Stimulated activated CD4-positive, alpha-beta T cell treated with anti-CD3 and anti-CD28 coated beads, TNF-alpha, amount 100 ng/mL, for 48 hours (primary cell): Measurements from ENCODE around the gene PDE4D.

Source experiments
- DNase-seq, 3 donors: peaks; one replicate each; pipeline ENCODE4 v3.0.0-alpha.2; 2020; ENCODE audit warnings: low read depth in 3 of 3

Gene PDE4D

DNA sequence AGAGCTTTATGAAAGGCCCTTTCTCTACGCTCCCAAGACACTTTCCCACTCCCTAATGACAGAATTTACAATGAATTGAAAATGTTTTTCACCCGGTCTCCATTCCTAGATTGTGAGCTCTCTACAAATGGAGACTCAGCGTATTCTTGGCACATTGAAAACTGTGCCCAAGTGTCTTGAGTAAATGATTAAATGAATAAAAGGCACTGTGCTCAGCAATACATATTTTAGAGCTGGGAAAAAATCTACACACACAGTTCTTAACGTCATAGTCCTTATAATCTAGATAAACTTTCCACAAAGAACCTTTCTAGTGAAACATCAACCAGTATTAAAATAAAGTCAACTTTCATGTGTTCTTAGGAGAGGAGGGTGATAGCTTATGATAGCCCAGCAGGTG is 676.7 kb downstream of the PDE4D start:
- no peak for DNase-seq

DNA sequence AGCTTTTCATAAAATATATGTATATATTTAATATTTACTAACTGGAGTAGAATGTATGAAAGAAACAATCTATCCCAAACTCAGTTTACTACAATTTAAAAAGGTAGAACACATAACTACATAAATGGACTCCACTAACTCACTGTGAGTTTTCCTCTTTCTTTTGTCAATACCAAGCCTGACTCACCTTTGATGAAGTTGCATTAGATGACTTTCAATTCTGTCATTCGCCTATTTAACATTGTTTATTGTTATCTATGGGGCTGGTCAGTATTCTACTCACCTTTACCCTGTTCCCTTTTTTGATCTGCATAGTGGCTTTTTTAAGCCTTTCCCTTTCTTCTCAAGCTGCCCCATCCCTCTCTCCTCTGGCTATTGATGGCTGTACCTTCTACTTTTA is 680.9 kb downstream of the PDE4D start:
- no peak for DNase-seq

DNA sequence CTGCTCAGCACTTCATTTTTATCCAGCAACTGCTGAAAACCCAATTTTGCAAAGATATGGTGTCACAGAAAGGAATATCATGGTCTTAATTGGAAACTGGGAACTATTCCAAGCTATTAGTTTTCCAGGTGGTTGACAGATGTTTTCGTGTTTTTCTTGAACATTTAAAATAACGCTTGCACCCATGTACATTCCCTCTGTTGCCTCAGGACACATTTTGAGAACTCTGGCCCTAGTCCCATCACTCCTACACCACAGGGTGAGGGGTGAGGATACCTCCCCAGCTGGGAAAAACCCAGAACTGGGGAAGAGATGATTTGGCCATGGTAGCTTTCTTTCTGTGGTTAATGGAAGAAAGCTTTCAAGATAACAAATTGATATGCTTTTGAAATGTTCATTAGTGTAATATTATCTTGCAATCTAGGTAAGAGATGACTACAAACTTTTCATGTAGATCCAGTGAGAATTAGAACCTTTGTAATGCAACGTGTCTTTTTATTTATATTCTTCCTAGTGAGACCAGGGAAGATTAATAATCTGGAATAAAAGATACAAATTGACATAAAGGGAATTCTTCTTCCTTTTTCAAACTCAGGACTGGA is 683.7 kb downstream of the PDE4D start:
- DNase-seq = no peak

DNA sequence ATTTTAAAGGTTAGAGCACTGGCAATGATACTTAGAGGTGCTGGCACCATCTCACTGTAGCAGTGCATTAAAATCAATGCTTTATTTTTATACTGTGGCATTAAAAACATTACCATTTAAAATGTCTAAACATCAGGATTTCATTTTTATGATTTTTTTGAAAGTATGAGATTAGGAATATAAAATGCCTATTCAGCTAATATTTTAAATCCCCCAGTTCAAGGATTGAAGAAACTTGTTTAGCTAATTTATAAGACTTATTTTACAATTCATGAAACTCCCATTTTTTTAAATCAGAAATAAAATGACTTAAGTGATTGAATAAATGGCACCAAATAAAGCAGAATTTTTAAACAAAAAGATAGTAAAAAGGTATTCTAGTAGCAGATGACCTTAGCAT is 685.1 kb downstream of the PDE4D start:
- DNase-seq = no peak

DNA sequence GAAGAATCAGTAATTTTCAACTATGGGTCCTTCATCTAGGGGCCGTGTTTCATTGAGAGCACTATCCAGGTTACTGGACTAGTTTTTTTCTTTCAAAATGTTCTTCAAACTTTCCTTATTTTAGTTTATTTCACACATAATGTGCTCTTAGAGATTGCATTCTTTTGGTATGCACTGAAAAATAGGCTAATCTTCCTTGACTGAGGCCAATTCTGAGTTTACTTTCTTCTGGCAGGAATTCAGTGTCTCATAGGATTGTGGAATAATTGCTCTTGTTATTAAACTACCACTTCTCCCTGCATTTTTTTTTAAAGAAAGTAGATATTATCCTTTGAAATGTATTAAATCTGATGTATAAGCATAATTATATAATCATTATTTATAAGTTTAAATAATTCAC is 686.1 kb downstream of the PDE4D start:
- DNase-seq = no peak

DNA sequence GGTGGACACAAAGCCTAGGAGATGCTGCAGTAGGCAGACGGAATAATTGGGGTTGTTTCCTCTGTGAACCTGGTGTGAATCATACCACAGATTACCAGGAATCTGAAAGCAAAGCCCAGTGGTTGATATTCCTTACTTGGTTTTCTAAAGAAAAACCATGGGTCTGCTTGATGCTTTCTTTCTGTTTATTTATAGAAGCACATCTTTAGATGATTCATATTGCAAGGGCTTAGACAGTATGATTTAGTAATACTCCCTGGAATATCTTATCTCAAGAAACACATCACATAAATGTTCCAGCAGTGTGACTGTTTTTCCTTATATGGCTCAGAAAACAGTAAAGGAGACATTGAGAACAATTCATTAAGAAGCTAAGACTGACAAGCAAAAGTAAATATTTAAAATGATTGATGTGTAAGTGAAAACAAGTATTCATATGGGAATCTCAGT is 687.4 kb downstream of the PDE4D start:
- DNase-seq = no peak

DNA sequence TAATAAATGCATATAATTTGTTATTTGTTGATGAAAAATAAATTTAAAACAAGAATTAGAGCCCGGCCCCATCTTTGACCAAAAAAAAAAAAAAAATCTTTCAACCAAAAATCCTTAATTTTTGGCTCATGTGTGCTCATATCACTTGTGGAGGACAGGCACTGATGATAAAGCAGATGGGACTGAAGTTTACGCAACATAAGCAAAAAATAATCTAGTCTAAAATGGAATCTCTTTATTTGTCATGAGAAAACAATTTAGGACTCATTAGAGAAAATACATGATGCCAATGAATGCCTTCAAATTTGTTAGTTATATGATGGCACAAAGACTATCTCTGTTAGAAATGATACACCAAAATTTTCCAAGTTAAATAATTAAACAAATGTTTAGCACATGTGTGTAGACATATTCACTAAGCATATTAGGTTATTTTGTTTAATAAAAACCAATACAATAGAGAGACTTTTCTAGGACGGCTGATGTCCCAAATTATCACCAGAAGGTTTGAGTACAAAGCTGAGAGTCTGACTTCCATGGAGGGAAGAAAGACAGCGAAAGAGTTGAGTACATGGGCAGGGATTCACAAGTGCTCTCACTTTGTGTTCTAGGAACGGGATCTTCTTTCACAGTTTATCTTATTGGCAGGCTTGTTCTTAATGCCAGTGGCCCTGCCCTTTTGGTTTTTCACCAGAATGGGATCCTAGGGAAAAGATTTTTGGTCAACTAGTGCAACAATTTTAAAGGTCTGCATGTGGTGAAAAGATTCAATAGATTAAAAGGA is 689.2 kb downstream of the PDE4D start:
- DNase-seq = no peak

DNA sequence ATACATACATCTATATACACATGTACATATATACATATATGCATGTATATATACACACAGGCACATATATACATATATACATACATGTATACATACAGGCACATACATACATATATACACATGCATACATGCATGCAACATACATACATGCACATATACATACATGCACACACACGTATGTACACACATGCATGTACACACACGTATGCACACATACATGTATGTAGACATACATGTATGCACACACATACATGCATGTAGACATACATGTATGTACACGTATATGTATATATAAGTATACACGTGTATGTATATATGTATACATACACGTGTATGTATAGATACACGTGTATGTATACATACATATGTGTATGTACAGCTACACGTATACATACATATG is 693.7 kb downstream of the PDE4D start:
- DNase-seq = no peak

DNA sequence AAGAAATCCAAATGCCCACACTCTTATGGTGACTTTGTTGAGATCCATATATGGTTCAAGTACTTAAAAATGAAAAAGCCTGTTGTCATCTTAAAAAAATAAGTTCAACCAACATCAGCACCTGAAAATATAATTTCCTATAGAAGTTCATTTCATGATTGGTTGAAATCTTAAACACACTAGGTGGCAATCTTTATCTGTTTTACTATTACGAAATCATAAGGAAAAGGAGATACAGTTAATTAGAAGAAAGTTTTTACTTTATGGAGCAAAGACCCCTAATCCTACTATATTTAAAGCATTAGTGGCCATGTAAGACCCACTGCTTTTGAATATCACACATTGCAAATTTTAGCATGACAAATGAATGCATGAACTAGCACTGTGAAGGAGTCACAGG is 694.7 kb downstream of the PDE4D start:
- DNase-seq = no peak

DNA sequence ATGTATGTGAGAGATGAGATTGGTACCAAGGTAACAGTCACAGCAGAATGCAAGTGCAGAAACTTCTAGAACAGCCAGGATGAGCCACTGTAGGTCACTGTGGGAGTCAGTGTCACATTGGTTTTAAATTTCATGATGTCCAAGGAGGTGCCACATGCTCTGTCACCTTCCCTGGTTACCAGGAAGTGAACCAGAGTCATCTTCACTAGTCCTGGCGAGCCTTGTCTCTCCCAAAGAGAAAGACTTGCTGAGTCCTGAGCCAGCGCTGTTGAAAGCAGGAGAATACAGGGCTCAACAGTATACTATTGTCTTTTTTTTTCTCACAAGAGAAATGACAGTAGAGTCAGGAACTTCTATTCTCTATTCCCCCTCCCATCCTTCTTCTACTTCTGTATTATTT is 695.2 kb downstream of the PDE4D start:
- DNase-seq = no peak

DNA sequence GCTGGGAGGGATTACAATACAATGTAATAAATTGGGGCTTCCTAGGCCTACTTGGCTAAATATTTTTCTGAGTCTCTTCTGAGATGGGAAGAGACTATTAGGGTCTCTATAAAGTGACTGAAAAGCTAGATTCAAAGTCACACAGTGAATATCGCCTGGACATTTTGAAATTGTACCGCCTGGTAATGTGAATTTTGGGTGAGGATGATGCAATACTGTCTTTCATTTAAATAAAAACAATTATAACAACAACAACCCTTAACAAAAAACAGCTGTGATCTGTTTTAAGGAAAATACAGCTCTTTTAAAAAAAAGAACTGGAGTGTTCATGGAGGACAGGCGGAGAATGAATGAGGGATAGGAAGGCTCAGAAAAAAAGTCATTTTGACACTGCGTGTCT is 695.6 kb downstream of the PDE4D start:
- DNase-seq = no peak

DNA sequence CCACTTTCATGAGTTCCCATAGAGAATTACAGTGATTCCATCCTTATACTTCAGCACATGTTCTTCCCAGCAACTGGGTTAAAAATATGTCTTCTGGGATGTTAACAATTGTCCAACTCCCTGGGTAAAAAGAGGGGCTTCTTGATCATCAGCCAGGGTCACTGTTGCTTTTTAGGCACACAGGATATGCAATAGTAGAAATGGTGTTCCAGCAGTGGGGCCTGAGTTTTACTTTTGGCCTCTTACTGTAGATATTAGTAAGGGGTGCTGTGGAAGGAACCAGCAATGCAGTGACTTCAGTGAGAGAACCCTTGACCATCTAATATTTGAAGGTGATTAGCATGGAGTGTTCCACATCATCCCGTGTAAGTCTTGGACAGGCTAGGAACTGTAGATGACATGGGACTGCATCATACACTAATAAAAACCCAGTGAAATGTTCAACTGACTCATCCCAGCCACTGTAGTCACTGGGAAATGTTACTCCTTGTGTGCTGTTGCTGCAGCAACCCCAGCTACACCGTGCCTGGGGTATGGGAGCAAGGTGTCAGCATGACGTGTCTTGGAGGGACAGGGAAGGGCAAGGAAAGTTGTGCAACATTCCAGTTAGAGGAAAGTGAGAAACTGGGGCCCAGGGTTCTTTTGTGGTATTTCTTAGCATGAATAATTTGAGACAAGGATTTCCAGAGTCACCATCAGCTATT is 699.8 kb downstream of the PDE4D start:
- DNase-seq = no peak

DNA sequence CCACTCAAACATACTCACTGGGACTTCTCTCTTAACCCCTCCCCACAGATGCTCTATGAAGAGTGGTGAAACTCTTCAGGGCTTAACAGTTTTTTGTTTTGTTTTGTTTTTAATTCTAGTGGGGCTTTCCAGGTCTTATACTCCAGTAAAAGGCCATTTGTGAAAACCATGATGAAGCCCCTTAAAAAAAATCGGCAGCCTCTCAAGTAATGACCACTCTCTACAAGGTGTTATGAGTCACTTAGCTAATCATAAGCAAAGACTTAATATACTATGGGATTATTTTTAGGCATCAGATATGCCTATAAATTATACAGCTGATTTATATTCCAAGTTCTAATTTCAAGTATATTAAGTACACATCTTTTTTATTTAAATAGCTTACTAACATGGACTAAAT is 702.8 kb downstream of the PDE4D start:
- no peak for DNase-seq

DNA sequence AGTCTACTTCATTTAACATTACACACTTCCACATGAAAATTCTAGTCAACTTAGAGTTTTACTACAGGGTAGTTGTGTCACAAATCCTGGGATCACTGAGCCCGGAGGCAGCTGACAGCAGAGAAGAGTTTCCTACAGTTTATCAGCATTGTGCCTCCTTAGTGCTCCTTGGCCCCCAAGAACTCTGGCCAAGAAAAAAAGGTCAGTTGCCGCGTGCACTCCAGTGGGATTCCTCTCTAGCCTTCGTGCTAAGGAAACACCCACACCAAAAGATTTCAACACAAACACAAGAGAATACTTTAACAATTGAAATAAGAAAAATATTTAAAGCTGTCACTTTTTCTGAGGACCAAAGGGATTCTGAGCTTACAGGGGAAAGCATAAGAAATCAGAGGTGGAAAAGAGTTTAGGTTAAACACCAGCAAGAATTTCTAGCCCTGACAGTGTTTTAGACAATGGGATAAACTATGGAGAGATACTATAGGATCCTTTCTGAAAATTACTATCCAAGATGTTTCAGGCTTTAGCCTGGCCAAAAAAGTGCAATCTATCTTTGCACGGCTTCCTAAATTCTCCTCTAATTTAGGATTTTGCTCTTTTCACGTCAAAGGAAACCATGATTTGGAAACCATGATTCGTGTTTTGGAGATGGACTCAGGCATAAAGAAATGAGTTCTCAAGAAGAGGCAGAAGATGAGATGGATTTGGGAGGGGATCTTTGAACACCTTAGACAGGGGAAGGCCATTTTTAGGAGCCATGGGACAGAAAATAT is 703.9 kb downstream of the PDE4D start:
- DNase-seq = no peak

DNA sequence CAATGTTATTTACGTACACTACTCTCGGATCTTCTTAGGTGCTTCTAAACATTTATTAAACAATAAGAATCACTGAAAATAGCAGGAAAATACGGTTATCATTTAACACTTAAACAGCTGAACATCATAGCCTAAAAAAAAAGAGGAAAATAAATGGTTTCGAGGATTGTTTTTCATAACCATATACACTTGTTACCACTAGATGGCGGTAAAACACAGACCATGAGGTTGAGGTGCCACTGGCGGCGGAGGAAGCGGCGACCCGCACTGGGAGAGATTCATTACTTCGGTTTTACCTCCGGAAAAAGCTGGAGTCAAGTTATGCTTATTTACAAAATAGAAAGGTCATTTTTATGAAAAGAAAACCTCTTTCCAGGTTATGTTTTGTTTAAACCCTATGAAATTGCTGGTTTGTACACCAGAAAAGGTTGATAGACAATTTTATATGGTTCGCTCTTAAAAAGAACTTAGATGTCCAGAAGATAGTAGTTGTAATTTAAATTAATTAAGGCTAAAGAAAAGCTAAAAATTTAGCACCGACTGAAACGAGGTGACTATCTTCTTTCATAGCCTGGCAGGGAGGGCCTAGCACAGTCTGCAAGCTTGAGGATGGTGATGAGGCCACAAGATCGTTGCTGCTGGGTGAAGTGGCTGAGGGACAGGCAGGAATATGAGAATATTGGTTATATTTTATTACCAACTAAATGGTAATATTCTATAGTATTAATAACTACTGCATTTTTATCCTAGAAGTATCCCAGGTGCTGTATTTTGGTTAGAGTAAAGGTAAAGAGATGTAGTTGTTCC is 704.9 kb downstream of the PDE4D start:
- DNase-seq = peak; percentile 18 to 44 (median 27)

DNA sequence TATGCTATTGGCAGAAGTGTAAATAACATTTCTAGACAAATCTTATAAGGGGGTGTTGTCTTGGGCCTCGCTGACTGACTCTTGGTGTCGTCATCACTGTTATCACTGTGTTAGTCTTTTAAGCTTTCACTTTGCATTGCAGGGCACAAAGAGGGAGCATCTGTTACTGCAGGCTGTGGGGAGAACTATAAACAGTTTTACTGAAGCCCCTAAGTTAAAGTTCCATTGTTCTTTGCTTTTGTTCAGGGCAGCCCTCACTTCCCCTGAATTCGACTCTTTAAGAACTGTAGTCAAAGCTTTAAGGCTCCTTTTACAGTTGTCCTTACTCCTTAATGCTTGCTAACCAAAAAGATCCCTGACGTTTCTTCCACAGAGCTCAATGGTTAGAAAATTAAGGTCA is 705.7 kb downstream of the PDE4D start:
- DNase-seq = no peak

DNA sequence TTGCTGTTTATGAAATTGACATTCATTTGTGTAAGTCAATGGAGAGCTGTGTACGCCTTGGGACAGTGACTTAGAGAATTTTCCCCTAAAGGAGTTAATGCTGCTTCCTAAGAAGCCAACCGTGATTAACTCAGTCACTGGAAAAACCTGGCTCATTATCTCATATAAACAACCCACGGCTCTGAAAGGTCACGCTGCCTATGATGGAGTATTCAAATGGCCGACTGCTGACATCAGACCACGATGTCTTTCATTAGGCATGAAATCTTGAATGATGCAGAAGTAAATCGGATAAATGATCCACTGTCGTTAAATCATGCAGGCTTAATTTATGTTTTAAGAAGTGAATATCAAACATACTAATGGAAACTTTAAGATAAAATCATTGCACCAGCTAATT is 706.9 kb downstream of the PDE4D start:
- DNase-seq = no peak

DNA sequence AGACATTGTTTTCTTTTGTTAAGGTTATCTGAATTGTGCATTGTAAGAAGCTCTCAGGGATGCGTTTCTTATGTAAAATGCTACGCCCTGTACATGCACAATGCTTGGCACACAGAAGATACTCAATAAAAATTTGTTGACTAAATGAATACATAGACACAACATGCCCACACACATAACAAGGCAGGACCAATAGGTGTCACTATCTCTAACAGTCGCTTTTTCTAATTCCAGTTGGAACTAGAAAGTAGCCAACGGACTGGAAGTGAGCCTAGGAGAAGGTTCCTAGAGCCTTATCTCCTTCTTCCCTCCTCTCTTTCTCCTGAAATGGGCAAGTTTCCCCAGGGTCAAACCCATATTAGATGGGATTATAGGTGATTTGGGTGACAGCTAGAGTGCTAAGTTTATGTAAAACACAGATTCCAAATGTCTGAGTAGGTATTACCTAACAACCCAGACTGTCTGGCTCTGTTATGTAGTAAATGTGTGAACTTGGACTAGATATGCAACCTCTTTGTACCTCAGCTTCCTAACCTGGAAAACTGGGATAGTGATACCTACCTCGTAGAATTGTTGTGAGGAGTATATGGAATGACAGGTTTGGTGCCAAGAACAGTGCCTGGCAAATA is 707.7 kb downstream of the PDE4D start:
- DNase-seq = no peak

DNA sequence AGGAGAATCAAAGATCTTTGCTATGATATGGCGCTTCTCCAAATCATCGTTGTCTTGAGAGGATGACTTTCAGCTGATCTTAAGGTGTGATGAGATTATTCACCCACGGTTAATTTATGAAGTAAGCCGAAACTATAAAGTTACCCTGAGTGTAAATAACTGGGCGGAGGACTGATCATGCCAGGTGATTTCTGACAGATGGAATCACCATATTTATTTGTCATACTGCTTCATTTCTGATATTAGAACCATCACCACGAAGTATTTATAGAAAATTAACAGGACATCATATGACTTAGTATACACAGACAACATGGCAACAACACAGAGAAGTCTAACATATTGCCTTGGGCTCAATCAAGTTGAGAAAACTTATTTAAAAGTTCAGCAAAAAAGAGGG is 708.8 kb downstream of the PDE4D start:
- no peak for DNase-seq

DNA sequence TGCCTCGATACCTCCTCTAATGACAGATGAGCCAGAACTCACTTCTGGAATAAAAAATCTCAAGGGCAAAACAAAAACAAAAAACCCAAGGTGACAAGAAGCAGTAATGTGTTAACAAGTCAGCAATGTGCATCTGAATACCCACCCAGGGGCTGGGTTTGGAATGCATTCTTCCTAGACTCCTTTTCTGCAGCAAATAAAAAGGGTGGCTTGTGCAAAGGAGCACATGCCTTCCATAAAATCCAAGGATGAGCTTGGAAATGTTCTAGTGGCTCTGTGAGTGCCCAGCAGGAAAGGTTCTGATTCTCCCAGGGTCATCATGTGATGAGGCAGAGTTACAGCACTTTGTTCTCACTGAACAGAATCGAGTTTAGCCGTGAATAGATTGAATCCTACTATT is 710.8 kb downstream of the PDE4D start:
- no peak for DNase-seq

DNA sequence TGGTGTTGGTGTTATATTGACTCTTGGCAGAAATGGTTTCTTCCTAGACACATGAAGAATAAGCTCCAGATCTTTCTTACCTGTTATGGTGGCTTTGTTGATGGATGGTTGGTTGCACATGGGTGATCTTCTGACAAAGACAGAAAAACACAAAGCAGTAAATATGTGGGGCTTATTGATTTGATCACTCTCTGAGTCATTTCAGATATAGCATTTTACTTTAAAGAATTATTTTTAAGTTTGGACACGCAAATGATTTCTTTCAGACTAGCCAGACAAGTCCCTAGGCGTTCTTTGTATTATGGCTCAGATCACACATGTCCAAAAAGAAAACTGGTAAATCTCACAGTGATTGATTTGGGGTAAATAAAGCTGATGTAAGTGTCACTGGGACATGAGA is 713.0 kb downstream of the PDE4D start:
- DNase-seq = no peak
